Suppressor macrophage treated with lipopolysaccharide for 1 hour (primary cell): ENCODE results near the gene UTP3.
"Not testable (repeated sequence)": the region's sequence is repeated elsewhere in the genome, so short reads cannot be mapped to it uniquely, and the experiment has no call there.

ENCODE experiments used
- DNase-seq, 3 donors: peaks; one replicate each; pipeline ENCODE4 v3.0.0-alpha.2; 2020 to 2022

Gene UTP3

GRCh38 chr4:70688795-70689231 lies 481 bp downstream of the UTP3 start:
- DNase-seq = no peak

- peak; percentile 65 to 73 (median 68) for DNase-seq
These were observed 3.3 kb downstream of the UTP3 start for GRCh38 chr4:70691661-70692060.

- not testable (repeated sequence) for DNase-seq
These were observed 6.3 kb downstream of the UTP3 start for GRCh38 chr4:70694633-70695032.

- not testable (repeated sequence) for DNase-seq
These were observed 10.1 kb downstream of the UTP3 start for GRCh38 chr4:70698435-70698834.

GRCh38 chr4:70700712-70701111 lies 12.4 kb downstream of the UTP3 start:
- DNase-seq = no peak

- no peak for DNase-seq
These were observed 12.9 kb downstream of the UTP3 start for GRCh38 chr4:70701271-70701670.

GRCh38 chr4:70702592-70702991 lies 14.3 kb downstream of the UTP3 start:
- not testable (repeated sequence) for DNase-seq

GRCh38 chr4:70703619-70704214 lies 15.4 kb downstream of the UTP3 start:
- no peak for DNase-seq

GRCh38 chr4:70704215-70704930 lies 16.0 kb downstream of the UTP3 start:
- peak; percentile 71 to 91 (median 79) for DNase-seq

- peak in 1 of 3 donors; percentile 70 for DNase-seq
These were observed 16.5 kb downstream of the UTP3 start for GRCh38 chr4:70704931-70705182.

- peak; percentile 89 to 97 (median 91) for DNase-seq
These were observed 17.1 kb downstream of the UTP3 start for GRCh38 chr4:70705183-70706043.

- DNase-seq = peak in 1 of 3 donors; percentile 21
These were observed 17.7 kb downstream of the UTP3 start for GRCh38 chr4:70706044-70706461.

GRCh38 chr4:70706516-70706915 lies 18.2 kb downstream of the UTP3 start:
- peak in 2 of 3 donors; percentile 22 to 48 for DNase-seq

- DNase-seq = no peak
These were observed 21.4 kb downstream of the UTP3 start for GRCh38 chr4:70709611-70710205.

GRCh38 chr4:70711599-70711998 lies 23.3 kb downstream of the UTP3 start:
- no peak for DNase-seq

- DNase-seq = no peak
These were observed 23.8 kb downstream of the UTP3 start for GRCh38 chr4:70712150-70712549.

- DNase-seq = peak in 2 of 3 donors; percentile 43 to 48
These were observed 24.5 kb downstream of the UTP3 start for GRCh38 chr4:70712604-70713452.

GRCh38 chr4:70713453-70714078 lies 25.2 kb downstream of the UTP3 start:
- DNase-seq = peak; percentile 70 to 92 (median 86)

- DNase-seq = peak; percentile 70 to 78 (median 77)
These were observed 26.0 kb downstream of the UTP3 start for GRCh38 chr4:70714079-70714887.

- DNase-seq = peak; percentile 89 to 96 (median 96)
These were observed 26.8 kb downstream of the UTP3 start for GRCh38 chr4:70715097-70715496.
